B cell (primary cell): Measurements from ENCODE around the gene ESD. TPM values are rescaled to one million over a fixed set of nuclear protein-coding genes. Genes with fewer than 3 reads are reported as not detected.

Source experiments
- ATAC-seq: fragments of 200-7000 bp; cut with Tn5 transposase; one replicate; pipeline ENCODE4 v1.10.0; 2021; ENCODE audit warnings: low read depth, mild to moderate bottlenecking, moderate number of reproducible peaks, moderate library complexity
- CTCF ChIA-PET: fragments of 350-600 bp; sonication (Branson Sonifier 250); formaldehyde crosslinking; loops from one replicate; lab custom pipeline; 2021; ENCODE audit warnings: antibody characterized with exemption, inconsistent platforms; lab: Charles Lee
- POLR2A ChIA-PET: fragments of 350-600 bp; sonication (Branson Sonifier 250); formaldehyde crosslinking; loops from one replicate; lab custom pipeline; 2021; ENCODE audit warnings: antibody characterized with exemption; lab: Charles Lee
- DNase-seq: peaks from one replicate; pipeline ENCODE4 v3.0.0; 2013
- H2AFZ ChIP-seq: 2 replicates; pipeline ENCODE4 v1.6.1; 2012; ENCODE audit warnings: mild to moderate bottlenecking, low read depth, low read length; ENCODE audit not compliant: insufficient read depth, poor library complexity, severe bottlenecking
- H3K27ac ChIP-seq, 2 donors: 1 replicate in 1 of 2; 2 replicates in 1 of 2; pipeline ENCODE4 v1.5.1; 2012 to 2013; ENCODE audit warnings: low read length in 2 of 2, mild to moderate bottlenecking in 2 of 2, moderate library complexity in 1 of 2
- H3K27me3 ChIP-seq, 4 experiments: fragments of 200-600 bp in 1 of 4; sonication (generic) in 1 of 4; replicated peaks in 1 of 4; 1 replicate in 2 of 4; 2 replicates in 2 of 4; pipeline versions ENCODE4 v1.6.1 to v1.7.0; 2013 to 2016; ENCODE audit warnings: low read length in 3 of 4, mild to moderate bottlenecking in 2 of 4, mixed read lengths in 1 of 4, moderate library complexity in 1 of 4; ENCODE audit not compliant: insufficient read depth in 4 of 4, control insufficient read depth in 3 of 4; ENCODE audit errors: control extremely low read depth in 1 of 4
- H3K36me3 ChIP-seq, 2 experiments: replicated peaks in 1 of 2; 1 replicate in 1 of 2; 2 replicates in 1 of 2; pipeline versions ENCODE4 v1.6.1 to v1.7.1; 2013; ENCODE audit warnings: low read length in 1 of 2; ENCODE audit not compliant: insufficient read depth in 2 of 2, control insufficient read depth in 1 of 2; ENCODE audit errors: control extremely low read depth in 1 of 2, extremely low read depth in 1 of 2
- H3K4me1 ChIP-seq, 2 donors: fragments of 200-600 bp in 1 of 2; sonication (generic) in 1 of 2; 1 replicate in 1 of 2; 2 replicates in 1 of 2; pipeline versions ENCODE4 v1.5.1 to v1.6.1; 2013 to 2017; ENCODE audit warnings: low read length in 2 of 2; ENCODE audit not compliant: control insufficient read depth in 2 of 2, insufficient read depth in 2 of 2
- H3K4me2 ChIP-seq: replicated peaks from 2 replicates; pipeline ENCODE3; 2012; ENCODE audit warnings: mild to moderate bottlenecking, low read depth, low read length; ENCODE audit not compliant: poor library complexity, severe bottlenecking
- H3K4me3 ChIP-seq, 5 experiments: fragments of 200-600 bp in 1 of 5; sonication (generic) in 1 of 5; 1 replicate in 3 of 5; 2 replicates in 2 of 5; pipeline versions ENCODE4 v1.5.1 to v1.7.0; 2011 to 2016; ENCODE audit warnings: low read length in 4 of 5, mild to moderate bottlenecking in 4 of 5, low read depth in 2 of 5, control low read depth in 1 of 5, moderate library complexity in 1 of 5; ENCODE audit not compliant: insufficient read depth in 1 of 5; ENCODE audit errors: control extremely low read depth in 1 of 5, extremely low read depth in 1 of 5
- H3K79me2 ChIP-seq: fragments of 200-600 bp; sonication (generic); one replicate; pipeline ENCODE4 v1.6.0; 2016; ENCODE audit warnings: low read length; ENCODE audit not compliant: control insufficient read depth, insufficient read depth
- H3K9ac ChIP-seq: fragments of 200-600 bp; sonication (generic); 2 replicates; pipeline ENCODE4 v1.6.1; 2017; ENCODE audit warnings: mild to moderate bottlenecking, low read length, moderate library complexity
- H3K9me3 ChIP-seq, 3 donors: one replicate each; pipeline versions ENCODE4 v1.6.1 to v1.7.1; 2013; ENCODE audit warnings: low read length in 2 of 3; ENCODE audit not compliant: control insufficient read depth in 2 of 3, insufficient read depth in 1 of 3; ENCODE audit errors: control extremely low read depth in 1 of 3
- H4K20me1 ChIP-seq: 2 replicates; pipeline ENCODE4 v1.6.0; 2012; ENCODE audit warnings: mild to moderate bottlenecking, low read length; ENCODE audit not compliant: insufficient read depth, control insufficient read depth, poor library complexity, severe bottlenecking
- H3K27ac Mint-ChIP-seq: one replicate; pipeline ENCODE4 v1.8.0; 2021; ENCODE audit warnings: mixed read lengths
- H3K27me3 Mint-ChIP-seq: one replicate; pipeline ENCODE4 v1.8.0; 2021; ENCODE audit warnings: mixed read lengths
- H3K4me1 Mint-ChIP-seq: one replicate; pipeline ENCODE4 v1.8.0; 2021; ENCODE audit warnings: mixed read lengths
- H3K4me3 Mint-ChIP-seq: one replicate; pipeline ENCODE4 v1.8.0; 2021; ENCODE audit warnings: mixed read lengths
- H3K9me3 Mint-ChIP-seq: one replicate; pipeline ENCODE4 v1.8.0; 2022; ENCODE audit warnings: mixed read lengths; ENCODE audit not compliant: insufficient read depth
- EZH2 ChIP-seq: IDR thresholded peaks from 2 replicates; pipeline ENCODE4 v1.6.1; 2012; ENCODE audit warnings: borderline replicate concordance, low read depth, mild to moderate bottlenecking, moderate library complexity, low read length; ENCODE audit not compliant: insufficient read depth, poor library complexity, severe bottlenecking
- WGBS: methylation state at CpG from one replicate; pipeline ENCODE4 v1.1.5; 2013; ENCODE audit warnings: missing lambda C conversion rate; ENCODE audit not compliant: insufficient coverage; 5-methylcytosine and 5-hydroxymethylcytosine counted together
- intact Hi-C: fragments of 100-400 bp; cut with micrococcal nuclease; formaldehyde crosslinking; loops from one replicate; pipeline ENCODE4 v1.10.0; 2022
- polyA plus RNA-seq: library from polyadenylated mRNA; depleted of rRNA; stranded (reverse); fragments of >200 nt; gene quantifications from 2 replicates; pipeline ENCODE4 v1.2.3, GENCODE V29; 2012
- total RNA-seq, 2 donors: library from RNA; stranded (reverse); fragments of 120-200 nt in 1 of 2; gene quantifications; 1 replicate in 1 of 2; 2 replicates in 1 of 2; pipeline versions ENCODE4 v1.2.3 to v1.2.4, GENCODE V29; 2013 to 2022
- TF ChIP-seq, protein P1 (sequence below): fragments of 200-600 bp; IDR thresholded peaks from one replicate; pipeline ENCODE4 v1.8.0; 2022; ENCODE audit warnings: antibody characterized with exemption, mild to moderate bottlenecking

ESD gene
- total and polyA plus RNA-seq, 2 donors (not counting 1 experiment from before 2014, with no cell fraction given), result 29.9 to 52.9 TPM

DNA sequence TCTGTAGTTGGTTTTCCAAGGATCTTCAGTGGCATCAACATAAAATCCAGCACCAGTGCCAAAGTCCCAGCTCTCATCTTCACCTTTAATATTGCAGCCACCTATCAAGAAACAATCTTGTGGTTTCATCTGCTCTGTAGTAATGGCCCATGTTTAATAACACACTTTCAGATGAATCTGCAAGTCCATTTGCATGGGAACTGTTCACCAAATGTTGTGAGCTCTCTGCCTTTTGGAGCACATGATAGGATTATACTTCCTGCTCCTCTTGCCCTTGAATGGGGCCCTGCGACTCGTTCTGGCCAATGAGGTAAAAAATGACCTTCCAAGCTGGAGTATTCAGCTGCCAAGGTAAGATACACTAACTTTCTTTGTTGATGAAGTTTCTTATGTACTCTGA lies 14.3 kb downstream of the ESD start:
- CTCF ChIA-PET, result no interaction called here

DNA sequence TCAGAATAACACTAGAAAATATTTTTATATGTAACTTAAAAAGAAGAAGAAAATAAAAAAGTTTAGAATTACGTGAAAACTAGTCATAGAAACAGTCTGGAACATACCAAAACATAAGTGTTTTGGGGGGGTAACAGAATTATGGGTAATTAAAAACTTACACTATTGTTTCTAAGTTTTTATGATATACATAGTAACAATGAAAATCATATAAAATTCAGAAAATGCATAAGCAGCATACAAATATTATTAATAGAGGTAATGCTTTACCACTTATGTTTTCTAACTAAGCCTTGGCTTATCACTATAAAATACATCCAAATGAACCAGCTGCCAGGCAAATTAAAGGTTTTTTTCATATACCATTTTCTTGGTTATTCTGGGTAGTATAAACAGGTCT lies 14.9 kb downstream of the ESD start:
- Mint-ChIP-seq H3K27ac (no peak overlapping the region), H3K27me3 (no peaks in the 10 kb centered on the region), H3K4me1 (no peaks in the 10 kb centered on the region), H3K4me3 (no peak overlapping the region), H3K9me3 (no peaks in the 10 kb centered on the region)
- no peaks in the 10 kb centered on the region for H3K4me1 ChIP-seq
- no peak overlapping the region for H2AFZ ChIP-seq
- TF ChIP-seq, protein P1, sequence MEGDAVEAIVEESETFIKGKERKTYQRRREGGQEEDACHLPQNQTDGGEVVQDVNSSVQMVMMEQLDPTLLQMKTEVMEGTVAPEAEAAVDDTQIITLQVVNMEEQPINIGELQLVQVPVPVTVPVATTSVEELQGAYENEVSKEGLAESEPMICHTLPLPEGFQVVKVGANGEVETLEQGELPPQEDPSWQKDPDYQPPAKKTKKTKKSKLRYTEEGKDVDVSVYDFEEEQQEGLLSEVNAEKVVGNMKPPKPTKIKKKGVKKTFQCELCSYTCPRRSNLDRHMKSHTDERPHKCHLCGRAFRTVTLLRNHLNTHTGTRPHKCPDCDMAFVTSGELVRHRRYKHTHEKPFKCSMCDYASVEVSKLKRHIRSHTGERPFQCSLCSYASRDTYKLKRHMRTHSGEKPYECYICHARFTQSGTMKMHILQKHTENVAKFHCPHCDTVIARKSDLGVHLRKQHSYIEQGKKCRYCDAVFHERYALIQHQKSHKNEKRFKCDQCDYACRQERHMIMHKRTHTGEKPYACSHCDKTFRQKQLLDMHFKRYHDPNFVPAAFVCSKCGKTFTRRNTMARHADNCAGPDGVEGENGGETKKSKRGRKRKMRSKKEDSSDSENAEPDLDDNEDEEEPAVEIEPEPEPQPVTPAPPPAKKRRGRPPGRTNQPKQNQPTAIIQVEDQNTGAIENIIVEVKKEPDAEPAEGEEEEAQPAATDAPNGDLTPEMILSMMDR, result no peak
- no peak for TF ChIP-seq EZH2
- no peak overlapping the region for H3K4me2 ChIP-seq
- H3K27ac ChIP-seq, result no peak overlapping the region
- H3K36me3 ChIP-seq, result peaks cover 1 to 71% of the 10 kb centered on the region in 2 experiments
- no peaks in the 10 kb centered on the region for H4K20me1 ChIP-seq
- no CpG with 5 or more reads among the region's 1 CpG for WGBS
- H3K9ac ChIP-seq, result no peak overlapping the region
- POLR2A ChIA-PET, result no interaction called here
- no peak overlapping the region for H3K4me3 ChIP-seq
- CTCF ChIA-PET, result no interaction called here
- DNase-seq, result no peak
- H3K79me2 ChIP-seq, result no peaks in the 10 kb centered on the region
- intact Hi-C loops, result no loop called here
- no peak for ATAC-seq
- no peaks in the 10 kb centered on the region for H3K27me3 ChIP-seq
- H3K9me3 ChIP-seq, result no peaks in the 10 kb centered on the region

More for the DNA sequence above, 14.3 kb downstream of the ESD start:
- no peak overlapping the region for H3K4me2 ChIP-seq
- ATAC-seq, result no peak
- H3K36me3 ChIP-seq, result peaks cover 1 to 67% of the 10 kb centered on the region in 2 experiments
- no peak overlapping the region for H3K27ac Mint-ChIP-seq
- H3K9me3 ChIP-seq, result no peaks in the 10 kb centered on the region
- no peaks in the 10 kb centered on the region for H3K9me3 Mint-ChIP-seq
- TF ChIP-seq, protein P1, result no peak
- TF ChIP-seq EZH2, result no peak
- H3K79me2 ChIP-seq, result no peaks in the 10 kb centered on the region
- H2AFZ ChIP-seq, result no peak overlapping the region
- no CpG with 5 or more reads among the region's 2 CpGs for WGBS
- no peaks in the 10 kb centered on the region for H3K27me3 ChIP-seq
- no peak overlapping the region for H3K27ac ChIP-seq
- no peaks in the 10 kb centered on the region for H3K4me1 Mint-ChIP-seq
- H3K9ac ChIP-seq, result no peak overlapping the region
- no peaks in the 10 kb centered on the region for H3K27me3 Mint-ChIP-seq
- H3K4me1 ChIP-seq, result no peaks in the 10 kb centered on the region
- H3K4me3 ChIP-seq, result no peak overlapping the region
- POLR2A ChIA-PET, result no interaction called here
- intact Hi-C loops, result no loop called here
- no peak overlapping the region for H3K4me3 Mint-ChIP-seq
- no peaks in the 10 kb centered on the region for H4K20me1 ChIP-seq
- no peak for DNase-seq
